DND-41 (cell line): ENCODE data around the gene ADK.

Source experiments
- CTCF ChIP-seq: IDR thresholded peaks from 2 replicates; pipeline ENCODE4 v1.5.1; 2012; ENCODE audit warnings: borderline replicate concordance, low read length, moderate library complexity, mild to moderate bottlenecking; ENCODE audit not compliant: poor library complexity, severe bottlenecking; ENCODE audit errors: extremely low read depth
- EZH2 ChIP-seq: IDR thresholded peaks from 3 replicates; pipeline ENCODE4 v1.6.1; 2012; ENCODE audit warnings: borderline replicate concordance, low read depth, mild to moderate bottlenecking, moderate library complexity, low read length, inconsistent platforms; ENCODE audit not compliant: severe bottlenecking

- no peak for TF ChIP-seq CTCF
- TF ChIP-seq EZH2: no peak
These were observed 579.2 kb downstream of the ADK start for GRCh38 chr10:74730246-74730645.
